LHCN-M2 (cell line): Measurements from ENCODE around the gene MLC1. TPM values are rescaled to one million over a fixed set of nuclear protein-coding genes. Genes with fewer than 3 reads are reported as not detected.

ENCODE experiments used
- DNase-seq: peaks from one replicate; pipeline ENCODE4 v3.0.0-alpha.2; 2012; ENCODE audit warnings: low read depth
- total RNA-seq: library from RNA; depleted of rRNA; stranded (reverse); fragments of >200 nt; gene quantifications from 2 replicates; pipeline ENCODE4 v1.2.3, GENCODE V29; 2014

MLC1 gene
- total RNA-seq, 1 experiment from 2014 or later, result not detected

DNA sequence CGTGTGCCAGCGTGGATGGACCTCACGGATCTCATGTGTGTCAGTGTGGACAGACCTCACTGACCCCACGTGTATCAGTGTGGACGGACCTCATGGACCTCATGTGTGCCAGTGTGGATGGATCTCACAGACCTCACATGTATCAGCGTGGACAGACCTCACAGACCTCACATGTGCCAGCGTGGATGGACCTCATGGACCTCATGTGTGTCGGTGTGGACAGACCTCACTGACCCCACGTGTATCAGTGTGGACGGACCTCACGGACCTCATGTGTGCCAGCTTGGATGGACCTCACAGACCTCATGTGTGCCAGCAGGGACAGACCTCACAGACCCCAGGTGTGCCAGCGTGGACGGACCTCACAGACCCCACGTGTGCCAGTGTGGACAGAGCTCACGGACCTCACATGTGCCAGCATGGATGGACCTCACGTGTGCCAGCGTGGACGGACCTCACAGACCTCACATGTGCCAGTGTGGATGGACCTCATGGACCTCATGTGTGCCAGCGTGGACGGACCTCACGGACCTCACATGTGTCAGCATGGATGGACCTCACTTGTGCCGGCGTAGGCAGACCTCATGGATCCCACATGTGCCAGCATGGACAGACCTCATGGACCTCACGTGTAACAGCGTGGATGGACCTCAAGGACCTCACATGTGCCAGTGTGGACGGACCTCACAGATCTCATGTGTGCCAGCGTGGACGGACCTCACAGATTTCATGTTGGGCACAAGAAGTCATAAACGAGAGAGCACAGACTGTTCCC, 45.4 kb downstream of the MLC1 start:
- no peak for DNase-seq

DNA sequence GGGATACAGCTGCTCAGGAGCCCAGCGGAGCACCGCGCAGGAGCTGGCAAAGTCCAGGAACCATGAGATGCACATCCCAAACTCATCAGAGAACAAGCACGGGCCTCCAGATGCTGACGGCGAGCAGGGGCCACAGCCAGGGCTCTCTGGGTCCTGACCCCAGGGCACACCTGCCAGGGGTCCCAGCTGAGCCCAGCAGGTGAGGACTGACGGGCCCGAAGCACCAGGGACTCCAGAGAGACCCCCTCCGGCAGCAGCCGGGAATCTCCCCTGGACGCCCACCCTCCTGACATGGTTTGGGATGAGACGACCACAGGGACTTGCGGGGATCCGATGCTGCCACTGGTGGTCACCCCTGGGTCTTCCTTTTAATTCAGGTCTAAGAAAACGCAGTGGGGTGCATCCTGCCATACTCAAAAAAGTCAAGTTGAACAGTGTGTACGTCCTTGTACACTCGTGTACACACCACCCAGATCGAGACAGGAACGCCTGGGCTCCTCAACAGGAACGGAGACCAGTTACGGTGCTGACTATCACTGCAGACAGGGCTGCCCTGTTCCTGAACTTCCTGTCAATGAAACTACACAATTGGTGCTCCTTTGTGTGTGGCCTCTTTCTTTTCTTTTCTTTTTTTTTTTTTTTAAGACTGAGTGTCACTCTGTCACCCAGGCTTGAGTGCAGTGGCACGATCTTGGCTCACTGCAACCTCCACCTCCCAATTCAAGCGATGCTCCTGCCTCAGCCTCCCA, 49.1 kb downstream of the MLC1 start:
- no peak for DNase-seq

DNA sequence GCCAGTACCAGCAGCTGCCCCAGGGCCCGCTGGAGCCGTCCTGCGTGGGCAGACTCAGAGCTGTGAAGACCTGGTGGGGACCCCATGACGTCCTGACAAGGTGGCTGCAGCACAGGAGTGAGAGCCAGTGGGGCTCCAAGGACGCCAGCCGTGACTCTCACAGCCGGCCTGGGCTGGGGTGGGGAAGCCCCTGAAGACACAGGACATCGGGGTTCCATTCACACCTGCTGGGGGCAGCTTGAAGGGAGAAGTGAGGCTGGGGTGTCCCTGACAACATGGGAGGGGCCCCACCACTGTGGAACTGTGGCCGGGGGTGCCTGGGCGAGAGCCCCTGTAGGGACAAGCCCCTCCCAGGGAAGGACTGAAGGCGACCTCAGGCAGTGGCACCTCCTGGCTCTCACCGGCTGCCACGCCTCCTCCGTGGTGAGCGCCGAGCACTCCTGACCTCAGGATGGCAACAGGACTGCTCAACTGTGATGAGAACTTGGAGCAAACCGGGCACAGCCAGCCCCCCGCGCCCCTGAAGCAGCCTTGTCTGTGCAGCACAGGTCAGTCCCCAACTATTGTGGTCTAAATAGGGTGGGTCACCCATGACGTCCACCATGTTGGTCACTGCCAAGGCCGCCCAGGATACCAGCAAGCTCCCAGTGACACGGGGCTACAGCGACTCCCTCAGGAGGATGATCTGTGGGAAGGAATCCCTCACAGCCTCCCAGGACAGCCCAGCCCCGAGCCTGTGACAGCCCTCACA, 49.9 kb downstream of the MLC1 start:
- DNase-seq, result no peak

DNA sequence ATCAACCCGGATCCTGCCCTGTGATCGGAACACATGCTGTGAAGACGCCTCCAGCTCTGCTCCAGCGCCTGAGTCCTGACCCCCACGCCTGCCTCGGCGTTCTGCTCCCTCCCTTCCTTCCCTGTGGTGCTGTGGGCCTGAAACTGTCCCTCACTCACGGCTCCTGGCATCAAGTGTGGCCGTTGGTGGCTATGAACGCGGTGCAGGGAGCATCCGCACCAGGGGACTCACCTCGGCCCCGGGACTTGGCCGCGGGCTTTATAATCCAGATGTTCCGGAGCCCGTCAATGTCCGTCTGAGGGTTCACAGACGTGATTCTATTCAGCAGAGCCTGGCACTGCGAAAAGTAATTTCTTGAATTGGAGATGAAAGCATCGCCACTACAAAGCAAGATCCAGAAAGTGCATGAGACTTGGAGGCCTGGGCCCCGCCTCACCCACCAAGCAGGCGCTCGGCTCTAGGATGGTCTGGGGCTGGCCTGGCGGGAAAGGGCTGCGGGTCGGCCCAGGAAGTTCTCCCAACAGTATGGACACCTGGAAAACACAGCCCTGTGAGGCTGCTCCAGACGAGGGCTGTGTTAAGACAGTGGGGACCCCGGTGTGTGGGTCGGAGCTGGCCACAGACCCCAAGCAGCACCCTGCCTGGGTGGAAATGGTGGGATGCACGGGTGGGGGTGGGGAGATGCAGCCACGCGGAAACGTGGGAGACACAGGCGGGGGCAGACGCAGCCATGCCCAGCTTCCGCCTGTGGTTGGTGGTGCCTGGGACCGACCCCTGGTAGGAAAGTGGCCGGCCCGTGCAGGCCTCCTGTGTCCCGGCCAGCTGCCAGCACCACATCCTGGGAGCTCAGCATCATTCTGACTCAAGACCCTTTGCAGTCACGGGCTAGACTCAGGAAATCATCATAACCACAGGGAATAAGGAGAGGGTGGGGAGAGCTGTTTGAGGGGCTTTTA, 50.8 kb downstream of the MLC1 start:
- no peak for DNase-seq

DNA sequence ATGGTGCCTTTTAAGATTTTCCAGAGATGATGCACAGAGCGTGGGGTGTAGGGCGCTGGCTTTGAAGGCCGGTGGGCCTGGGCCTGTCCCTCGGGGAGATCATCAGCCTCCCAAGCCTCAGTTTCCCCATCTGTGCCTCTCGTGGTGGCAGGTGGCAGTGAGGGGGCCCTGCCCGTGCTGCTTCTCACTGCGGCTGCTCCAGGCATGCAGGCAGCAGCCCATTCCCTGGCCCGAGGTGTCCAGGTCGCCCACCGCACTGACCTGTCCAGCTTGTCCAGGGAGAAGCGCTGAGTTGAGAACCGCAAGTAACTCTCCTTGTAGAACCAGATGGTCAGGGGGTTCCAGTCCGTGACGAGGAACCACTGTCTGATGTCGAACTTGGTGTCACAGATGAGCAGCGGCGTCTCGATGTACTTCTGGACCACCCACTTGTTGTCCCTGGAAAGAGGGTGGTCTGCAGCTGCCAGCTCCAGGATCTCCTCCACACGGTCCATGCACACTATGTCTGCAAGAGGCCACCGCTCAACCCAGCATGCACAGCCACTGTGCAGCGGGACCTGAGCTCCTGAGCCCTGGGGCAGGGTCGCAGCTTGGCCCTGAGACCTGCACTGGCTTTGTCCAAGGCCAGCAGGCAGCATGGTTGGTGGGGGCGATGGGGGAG, 52.2 kb downstream of the MLC1 start:
- no peak for DNase-seq

DNA sequence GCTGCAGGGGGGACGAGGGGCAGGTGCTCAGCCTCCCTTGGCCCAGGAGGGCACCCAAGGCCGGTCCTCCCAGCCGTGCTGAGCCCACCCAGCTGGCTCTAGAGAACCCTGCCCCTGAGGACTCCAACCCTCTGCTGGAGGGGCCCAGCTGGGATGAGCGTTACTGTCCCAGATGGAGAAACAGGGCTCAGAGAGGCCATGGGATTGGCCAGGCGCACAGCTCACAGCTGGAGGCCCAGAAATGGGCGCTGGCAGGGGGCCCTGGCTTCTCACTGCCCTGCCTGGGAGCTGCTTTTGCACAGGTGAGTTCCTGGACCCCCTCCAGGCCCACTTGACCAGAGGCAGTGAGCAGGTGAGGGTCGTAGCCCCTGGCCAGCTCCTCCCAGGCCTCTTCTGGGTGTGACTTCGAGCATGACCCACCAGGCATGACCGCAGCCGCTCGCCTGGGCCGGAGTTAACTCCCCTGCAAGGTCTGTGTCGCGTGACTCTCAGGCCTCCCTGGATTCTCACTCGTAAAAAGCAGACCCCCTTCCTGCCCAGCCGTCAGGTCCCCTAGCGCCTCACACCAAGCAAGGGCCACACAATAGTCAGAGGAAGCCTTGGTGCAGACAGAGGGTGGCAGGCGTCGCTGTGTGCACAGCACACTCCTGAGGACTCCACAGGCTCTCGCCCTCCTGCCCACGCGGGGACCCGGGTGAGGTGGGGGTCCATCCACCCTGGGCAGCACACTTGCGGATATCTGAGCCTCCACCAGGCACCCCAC, 52.9 kb downstream of the MLC1 start:
- DNase-seq, result no peak

DNA sequence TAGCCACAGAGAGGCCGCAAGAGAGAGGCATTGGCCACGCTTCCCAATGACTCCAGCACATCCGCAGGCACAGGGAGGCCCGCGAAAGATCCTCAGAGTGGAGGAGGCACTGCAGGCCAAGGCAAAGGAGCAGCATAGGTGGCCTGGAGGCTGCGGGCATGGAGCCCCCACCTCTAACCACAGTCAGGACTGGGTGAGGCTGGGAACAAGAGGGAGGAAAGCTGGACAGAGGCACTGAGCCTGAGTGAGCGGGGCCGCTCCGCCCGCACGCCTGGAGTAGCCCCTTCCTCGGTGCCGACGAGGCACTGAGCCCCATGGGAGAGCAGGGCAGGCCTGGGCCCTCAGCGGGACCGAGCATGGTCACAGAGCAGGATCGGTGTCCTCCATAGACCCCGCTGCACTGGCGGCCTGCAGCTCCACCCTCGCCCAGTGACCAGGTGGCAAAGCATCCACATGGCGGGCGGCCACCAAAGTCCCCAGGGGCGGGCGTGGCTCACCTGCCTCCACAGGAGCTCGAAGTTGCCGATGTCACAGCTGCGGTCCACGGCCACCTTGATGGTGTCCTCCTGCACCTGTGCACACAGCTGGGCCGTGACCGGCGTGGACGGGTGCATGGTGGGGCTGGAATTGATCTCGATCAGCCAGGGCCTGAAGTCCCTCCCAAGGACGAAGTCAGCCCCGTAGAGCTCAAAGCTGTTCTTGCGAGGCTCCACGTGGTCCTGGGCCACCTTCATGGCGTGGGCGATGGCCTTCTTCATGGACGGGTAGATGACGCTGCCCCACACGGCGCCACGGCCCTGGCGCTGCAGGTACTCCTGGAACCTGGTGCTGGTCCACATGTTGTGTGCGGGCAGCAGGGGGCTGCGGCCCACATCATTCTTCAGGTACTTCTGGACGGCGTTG, 53.8 kb downstream of the MLC1 start:
- no peak for DNase-seq

DNA sequence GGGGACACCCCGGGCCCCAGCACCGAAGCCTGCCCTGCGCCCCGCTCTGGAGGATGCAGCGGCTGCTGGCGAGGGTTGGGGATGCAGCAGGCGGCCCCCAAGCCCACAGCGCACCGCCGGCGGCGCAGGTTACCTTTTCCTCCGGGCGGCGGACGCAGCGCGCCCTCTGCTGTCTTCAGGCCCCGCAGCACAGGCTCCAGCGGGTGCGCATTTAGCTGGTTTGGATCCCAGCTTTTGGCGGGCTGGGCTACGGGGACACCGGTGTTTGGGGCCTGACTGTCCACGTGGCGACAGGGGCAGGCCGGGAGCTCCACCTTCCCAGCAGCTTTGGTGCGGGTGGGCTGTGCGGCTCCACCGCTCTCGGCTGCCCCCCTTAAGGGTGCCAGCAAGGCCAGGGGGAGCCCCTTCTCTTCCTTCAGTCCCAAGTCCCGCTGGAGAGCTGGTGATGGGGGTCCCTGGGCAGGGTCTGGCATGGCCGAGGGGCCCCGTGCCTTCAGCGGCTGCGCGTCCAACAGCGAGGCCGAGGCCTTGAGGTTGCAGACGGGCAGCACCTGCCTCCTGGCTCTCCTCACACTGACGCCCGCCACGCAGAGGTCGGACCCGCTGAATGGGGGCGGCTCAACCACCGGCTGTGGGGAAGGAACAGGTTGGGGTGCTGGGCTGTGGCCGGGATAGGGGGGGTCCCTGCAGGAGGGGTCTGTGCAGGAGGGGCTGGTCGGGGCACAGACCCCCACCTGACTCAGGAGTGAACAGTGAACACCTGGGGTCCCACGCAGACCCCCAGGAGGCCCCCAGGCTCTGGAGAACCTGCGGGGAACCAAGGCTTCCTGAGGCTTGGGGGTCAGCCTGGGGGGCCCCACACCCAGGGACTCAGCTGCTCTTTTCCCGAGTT, 54.7 kb downstream of the MLC1 start:
- peak; percentile 33 for DNase-seq

DNA sequence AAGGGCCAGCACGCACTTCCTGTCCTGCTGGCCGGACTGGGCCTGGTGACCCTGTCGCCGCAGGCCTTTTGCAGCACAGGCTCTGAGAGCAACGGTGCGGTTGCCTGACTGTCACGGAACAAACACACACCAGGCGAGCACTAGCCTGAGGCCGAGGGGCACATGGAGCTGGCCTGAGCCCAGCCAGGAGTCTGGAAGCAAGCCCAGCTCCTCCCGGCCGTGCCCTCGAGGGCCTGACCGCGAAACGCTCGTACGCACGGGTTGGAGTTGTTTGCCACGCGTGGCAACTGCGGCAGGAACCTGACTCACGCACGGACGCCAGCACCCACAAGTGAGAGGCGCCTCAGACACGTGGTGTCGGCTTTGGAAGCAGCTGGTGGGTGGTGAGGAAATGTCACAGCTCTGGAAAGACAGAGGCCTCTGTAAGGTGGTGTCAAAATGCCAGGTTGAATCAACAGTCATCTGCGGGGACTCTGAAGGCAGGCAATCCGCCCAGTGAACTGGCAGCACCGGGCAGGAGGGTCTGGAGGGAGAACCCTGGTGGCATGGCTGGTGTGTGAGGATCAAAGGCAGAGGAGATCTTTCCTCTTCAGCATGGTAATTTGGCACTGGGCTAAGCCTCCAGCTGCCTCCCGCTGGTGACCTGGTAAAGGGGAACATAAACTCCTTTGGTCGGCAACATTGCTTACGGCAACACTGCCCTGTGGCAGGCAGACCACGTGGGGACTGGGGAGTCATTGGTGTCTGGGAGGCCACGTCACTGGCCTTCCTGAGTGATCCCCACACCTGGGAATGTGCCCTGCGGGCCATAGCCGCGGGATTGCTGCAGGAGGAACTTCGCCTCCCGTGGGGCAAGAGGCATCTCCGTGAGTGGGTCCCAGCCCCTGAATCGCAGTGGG, 57.3 kb downstream of the MLC1 start:
- DNase-seq, result peak; percentile 48

DNA sequence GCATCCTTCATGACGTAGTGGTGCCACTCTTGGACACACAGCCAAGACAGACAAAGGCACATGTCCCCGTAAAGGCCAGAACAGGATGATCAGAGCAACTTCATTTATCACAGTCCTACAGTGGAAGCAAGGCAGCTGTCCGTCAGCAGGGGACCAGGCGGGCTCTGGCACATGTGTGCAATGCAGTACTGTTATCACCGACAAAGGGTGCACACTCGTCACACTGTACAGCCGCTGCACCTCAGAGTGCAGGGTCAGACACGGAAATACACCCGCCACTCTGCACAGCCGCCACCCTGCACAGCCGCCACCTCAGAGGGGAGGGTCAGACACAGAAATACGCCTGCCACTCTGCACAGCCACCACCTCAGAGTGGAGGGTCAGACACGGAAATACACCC, 59.2 kb downstream of the MLC1 start:
- no peak for DNase-seq

DNA sequence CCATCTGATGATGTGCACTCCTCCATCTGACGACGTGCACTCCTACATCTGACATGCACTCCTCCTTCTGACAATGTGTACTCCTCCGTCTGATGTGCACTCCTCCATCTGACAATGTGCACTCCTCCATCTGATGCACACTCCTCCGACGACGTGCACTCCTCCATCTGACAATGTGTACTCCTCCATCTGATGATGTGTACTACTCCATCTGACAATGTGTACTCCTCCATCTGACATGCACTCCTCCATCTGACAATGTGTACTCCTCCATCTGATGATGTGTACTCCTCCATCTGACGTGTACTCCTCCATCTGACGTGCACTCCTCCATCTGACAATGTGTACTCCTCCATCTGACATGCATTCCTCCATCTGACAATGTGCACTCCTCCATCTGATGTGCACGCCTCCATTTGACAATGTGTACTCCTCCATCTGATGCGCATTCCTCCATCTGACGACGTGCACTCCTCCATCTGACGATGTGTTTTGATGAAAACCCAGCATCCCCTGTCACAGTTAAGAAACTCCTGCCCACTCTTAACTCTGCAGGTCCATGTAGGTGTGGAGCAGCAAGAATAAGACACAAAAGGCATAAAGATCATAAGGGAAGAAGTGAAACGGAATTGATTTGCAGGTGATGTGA, 62.9 kb downstream of the MLC1 start:
- no peak for DNase-seq

DNA sequence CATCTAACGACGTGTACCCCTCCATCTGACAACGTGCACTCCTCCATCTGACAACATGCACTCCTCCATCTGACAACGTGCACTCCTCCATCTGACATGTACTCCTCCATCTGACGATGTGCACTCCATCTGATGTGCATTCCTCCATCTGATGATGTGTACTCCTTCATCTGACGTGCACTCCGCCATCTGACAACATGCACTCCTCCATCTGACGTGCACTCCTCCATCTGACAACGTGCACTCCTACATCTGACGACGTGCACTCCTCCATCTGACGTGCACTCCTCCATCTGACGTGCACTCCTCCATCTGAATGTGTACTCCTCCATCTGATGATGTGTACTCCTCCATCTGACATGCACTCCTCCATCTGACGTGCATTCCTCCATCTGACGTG, 64.6 kb downstream of the MLC1 start:
- DNase-seq, result no peak

DNA sequence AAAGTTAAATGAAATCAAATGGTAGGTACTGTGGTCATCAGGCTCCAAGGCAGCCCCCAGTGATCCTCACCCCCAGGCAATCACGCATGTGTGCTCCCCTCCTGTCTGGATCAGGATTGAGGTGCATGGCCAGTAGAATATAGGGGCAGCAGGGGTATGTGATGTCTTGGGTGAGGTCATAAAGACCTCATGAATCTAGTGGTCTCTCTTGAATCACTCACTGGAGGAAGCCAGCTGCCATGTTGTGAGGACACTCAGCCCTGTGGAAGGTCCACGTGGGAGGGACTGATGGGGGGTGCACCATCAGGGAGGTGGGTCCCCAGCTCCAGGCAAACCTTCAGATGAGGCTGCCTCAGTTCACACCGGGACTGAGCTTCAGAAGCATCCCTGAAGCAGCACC, 65.9 kb downstream of the MLC1 start:
- DNase-seq, result no peak

DNA sequence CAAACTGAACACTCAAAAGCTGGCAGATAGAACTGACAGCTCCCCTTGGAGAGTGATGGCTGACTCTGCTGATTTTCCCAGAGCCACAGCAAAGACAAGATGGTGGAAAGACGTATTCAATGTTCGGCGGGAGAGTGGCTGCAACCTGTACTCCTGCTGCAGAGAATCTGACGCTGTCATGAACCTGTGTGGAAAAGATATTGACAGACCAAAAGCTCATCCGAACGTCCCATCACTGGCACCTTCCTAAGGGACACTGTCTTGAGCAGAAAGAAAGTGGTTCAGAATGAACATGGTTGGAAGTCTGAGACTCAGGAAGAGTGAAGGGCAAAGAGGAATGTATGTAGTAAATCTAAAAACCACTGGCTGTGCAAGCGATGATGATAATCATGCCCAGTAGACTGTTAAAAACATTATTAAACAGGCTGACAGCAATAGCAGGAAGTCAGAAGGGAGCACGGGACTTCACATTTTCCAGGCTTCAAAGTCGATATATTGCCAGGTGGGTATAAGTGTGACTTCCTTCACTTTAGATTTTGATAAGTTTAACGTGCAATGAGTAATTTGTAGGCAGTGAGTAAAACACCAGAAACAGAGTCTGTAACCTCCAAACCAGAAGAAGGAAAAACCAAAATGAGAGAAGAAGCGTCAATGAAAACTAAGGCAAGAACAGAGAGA, 66.5 kb downstream of the MLC1 start:
- DNase-seq, result no peak

DNA sequence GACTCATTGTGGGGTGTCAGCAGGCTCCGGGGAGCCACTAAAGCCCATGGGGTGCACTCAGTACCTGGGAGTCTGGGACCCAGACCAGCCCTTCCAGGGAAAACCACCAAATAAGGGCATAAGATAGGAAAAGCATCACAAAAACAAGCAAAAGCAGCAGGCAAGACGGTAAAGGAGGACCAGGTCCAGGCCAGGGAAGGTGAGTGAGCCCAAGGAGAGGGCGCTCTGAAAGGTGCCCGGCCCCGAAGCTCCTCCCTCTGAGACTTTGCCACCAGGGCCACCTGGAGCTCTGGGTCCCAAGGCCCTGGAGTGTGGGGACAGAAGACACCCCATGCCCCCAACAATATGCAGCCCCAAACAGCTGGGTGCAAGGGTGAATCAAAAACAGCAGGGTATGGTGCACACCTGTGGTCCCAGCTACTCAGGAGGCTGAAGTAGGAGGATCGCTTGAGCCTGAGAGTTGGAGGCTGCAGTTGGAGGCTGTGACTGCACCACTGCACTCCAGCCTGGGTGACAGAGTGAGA, 67.5 kb downstream of the MLC1 start:
- DNase-seq, result no peak
